Activated T-cell treated with anti-CD3 and anti-CD28 coated beads for 48 hours (primary cell): Measurements from ENCODE around the gene PTPN2.

ENCODE experiments used
- DNase-seq: peaks from one replicate; pipeline ENCODE4 v3.0.0-alpha.2; 2020; ENCODE audit warnings: low read depth

The PTPN2 gene

DNA sequence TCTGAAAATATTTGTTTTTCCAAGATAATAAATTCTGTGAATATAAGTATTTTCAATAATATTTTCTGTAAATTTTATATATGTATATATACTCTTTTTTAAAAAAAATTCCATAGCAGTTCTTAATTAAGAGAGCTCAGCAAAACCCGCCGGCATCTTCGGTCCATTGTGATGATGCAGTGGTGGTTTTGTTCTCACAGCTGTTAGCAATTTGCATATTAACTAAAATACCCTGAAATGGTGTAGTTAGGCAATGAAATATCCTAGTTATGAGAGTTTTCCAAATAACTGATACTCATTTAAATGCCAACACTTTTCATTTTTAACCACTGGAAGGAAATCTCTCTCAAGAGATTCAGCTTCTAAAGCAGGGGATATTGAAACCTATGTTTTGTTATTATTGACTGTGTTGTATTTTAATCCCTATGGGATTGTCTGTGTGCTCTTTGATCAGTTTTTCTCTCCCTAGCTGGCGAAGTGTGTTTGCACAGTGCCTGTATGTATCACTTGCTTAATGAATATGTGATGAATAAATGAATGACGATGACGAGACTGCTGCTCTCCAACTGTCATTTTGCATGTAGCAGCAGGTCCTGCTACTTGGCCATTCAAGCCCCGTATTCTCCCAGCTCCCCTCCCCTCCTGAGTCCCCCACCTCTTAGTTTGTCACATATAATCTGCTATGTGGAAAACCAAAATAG, 138.8 kb downstream of the PTPN2 start:
- no peak for DNase-seq

DNA sequence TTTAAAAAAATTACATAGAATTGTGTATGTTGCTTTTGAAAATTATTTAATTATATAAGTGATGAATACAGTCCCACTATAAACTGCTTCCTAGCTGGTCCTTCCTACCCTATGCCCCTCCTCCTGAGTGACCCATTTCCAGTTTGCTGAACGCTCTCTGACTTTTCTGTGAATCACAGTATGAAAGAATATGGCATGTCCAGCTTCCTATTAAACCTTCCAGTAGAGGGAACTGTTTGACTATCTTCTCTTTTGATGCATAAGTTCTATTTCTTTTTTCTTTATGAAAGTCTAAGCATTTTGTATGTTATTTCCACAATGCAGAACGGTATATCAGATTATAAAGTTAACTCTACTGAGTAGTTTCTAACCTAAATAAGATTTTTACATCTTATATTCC, 139.9 kb downstream of the PTPN2 start:
- no peak for DNase-seq

DNA sequence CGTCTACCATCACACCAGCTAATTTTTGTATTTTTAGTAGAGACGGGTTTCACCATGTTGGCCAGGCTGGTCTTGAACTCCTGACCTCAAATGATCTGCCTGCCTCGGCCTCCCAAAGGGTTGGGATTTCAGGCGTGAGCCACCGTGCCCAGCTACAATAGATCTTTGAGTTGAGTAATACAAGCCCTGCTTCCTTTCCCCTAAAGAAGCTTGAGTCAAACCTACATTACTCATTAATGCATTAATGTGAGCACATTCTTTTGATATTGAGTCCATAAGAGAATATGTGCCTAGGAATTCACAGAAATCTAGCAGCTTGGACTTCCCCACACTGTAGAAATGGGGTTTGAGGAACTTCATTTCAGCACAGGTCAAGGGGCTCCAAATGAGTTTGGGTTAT, 141.6 kb downstream of the PTPN2 start:
- DNase-seq, result no peak
